Activated CD4-positive, alpha-beta T cell treated with anti-CD3 and anti-CD28 coated beads, Interleukin-10, Interleukin-2, amounts not matched to agents 100 ng/mL and 50 ng/mL, durations not matched to agents 16 hours and 8 hours (primary cell): ENCODE measurements around the gene INPP5D.

Experiments used
- DNase-seq: peaks from one replicate; pipeline ENCODE4 v3.0.0-alpha.2; 2020

INPP5D gene

DNA sequence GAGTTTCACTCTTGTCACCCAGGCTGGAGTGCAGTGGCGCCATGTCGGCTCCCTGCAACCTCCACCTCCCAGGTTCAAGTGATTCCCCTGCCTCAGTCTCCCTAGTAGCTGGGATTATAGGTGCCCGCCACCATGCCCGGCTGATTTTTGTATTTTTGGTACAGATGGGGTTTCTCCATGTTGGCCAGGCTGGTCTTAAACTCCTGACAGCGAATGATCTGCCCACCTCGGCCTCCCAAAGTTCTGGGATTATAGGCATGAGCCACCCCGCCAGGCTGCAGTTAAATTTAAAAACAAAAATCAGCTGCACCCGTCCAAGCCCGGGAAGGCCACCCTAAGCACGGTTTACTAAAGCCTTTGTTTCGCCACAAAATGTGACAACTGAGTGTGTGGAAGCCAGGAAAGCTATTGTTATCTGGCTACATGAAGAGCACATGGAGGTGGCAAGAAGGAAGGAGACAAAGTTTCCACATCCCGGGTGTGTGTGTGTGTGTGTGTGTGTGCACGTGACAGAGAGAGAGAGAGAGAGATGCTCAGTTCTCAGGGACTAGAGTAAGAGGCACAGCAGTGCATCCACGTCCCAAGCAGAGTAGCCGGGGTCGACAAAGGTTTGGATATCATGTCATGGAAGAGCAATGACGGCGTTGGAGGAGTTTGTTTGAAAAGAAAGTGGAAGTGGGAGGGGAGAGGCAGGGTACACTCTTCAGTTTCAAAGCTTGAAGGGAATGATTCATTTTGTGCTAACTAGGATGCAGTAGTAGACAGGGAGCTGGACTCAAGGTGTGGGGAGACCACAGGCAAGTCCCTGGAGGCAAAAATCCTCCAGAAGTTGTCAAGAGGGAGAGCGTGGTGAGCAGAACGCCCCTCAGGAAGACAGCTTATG, 20.1 kb downstream of the INPP5D start:
- peak; percentile 60 for DNase-seq

- no peak for DNase-seq
Measured at GRCh38 chr2:233080836-233081229, 20.7 kb downstream of the INPP5D start.

GRCh38 chr2:233081232-233081730, 21.1 kb downstream of the INPP5D start:
- peak; percentile 90 for DNase-seq

GRCh38 chr2:233081731-233082221, 21.6 kb downstream of the INPP5D start:
- no peak for DNase-seq

GRCh38 chr2:233082222-233082930, 22.2 kb downstream of the INPP5D start:
- DNase-seq, result peak; percentile 88

DNA sequence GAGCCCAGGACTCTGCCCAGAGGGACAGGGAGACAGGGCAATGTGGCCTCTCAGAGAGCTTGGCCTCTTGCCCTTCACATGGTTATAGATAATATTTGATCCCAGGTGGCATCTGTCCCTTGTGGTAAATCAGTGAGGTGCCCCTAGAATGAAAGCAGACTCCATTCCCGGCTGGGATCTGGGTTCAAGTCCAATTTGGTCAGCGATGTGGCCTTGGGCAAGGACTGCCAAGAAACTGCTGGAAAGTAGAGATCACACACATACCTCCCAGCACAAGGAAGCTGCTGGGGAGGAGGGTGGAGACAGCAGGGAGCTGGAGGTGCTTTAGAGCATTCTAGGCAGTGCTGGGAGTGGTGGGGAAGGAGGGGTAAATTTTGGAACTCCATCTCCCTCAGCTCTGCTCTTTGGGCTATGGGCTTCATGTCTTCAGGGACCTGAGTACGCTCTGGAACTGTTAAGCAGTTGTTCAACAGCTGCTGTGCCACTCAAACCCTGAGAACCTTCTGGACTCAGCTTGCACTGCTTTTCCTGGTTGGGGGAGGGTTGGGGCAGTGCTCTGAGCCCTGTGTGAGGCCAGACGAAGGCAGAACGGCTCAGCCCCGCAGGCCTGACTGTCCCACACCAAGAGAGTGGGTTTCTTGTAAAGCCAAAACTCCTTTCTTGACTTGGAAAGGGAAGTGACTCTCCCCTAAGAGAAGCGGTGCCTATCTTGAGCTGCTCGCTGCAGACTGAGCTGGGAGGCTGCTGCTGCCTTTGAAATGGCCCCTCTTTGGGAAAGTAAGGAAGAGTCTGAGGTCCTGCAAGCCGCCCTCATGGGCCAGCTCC, 23.0 kb downstream of the INPP5D start:
- no peak for DNase-seq

DNA sequence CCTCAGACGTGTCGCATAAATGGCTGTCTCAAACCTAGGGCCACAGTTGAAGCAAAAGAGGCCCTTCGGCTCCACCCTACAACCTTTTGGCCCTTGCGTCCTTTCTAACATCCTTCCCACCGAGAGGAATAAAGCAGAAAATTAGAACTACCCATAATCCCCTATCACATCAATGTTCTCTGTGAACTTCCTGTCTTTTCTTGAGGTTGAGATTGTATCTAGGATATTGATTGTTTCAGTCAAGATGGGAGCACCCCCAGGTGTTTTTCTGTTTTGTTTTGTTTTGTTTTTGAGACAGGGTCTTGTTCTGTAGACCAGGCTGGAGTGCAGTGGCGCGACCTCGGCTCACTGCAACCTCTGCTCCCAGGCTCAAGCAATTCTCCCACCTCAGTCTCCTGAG, 23.6 kb downstream of the INPP5D start:
- DNase-seq, result no peak

DNA sequence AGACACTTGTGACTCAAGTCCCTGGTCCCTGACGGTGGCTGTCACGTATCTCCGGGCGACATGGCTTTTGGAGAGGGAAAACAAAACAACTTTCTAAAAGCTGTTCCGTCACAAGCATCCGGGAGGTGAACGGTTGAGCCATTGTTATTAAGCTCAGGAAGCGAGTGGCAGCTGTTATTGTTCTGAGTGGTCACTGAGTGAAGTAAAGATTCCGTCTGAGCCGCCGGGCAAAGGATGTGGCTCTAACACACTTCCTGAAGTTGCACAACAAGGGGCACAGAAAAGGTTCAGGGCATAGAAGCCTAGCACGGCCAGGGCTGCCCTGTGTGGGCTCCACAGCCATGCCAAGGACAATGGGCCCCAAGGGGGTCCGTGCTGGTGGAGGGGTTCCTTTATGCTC, 24.3 kb downstream of the INPP5D start:
- peak; percentile 92 for DNase-seq

DNA sequence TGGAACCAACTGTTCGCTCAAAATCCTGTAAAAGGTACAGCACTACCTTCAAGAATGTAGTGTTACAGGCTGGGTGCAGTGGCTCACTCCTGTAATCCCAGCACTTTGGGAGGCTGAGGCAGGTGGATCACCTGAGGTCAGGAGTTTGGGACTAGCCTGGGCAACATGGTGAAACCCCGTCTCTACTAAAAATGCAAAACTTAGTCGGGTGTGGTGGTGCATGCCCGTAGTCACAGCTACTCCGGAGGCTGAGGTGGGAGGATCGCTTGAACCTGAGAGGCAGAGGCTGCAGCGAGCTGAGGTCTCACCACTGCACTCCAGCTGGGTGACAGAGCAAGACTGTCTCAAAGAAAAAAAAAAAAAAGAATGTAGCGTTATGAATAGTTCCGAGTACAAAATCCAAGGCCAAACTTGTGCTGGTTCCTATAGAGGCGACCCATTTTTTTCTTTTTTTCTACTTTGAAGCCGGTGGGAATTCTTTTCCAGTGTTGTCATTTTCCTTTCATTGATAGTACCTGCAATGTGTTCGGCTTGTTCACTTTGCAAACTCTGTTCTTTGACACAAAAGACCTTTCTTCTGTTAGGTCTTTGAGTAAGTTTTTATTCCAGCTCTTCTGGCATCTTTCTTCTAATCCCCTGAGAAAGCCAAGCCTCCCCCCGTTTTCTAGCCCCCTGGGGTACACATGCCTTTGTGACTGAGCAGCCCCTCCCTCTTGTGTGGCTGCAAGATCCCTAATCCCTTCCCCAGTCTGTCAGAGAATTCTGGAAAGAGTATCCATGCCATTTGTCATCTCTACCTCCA, 25.1 kb downstream of the INPP5D start:
- no peak for DNase-seq

DNA sequence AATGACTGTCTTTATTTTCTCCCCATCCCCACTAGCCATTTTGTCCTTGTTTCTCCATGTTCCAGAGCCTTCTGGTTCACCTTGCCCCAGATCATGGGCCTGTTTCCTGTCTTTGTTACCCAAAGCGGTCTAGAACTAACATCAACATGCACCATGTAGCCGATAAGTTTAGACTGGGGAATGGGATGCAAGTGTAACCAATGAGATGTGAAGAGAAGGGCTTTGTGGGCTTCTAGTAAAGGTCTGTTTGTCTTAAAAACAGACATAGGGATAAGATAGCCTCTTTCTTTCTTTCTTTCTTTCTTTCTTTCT, 25.7 kb downstream of the INPP5D start:
- no peak for DNase-seq

- no peak for DNase-seq
Measured at GRCh38 chr2:233087713-233088112, 27.6 kb downstream of the INPP5D start.

DNA sequence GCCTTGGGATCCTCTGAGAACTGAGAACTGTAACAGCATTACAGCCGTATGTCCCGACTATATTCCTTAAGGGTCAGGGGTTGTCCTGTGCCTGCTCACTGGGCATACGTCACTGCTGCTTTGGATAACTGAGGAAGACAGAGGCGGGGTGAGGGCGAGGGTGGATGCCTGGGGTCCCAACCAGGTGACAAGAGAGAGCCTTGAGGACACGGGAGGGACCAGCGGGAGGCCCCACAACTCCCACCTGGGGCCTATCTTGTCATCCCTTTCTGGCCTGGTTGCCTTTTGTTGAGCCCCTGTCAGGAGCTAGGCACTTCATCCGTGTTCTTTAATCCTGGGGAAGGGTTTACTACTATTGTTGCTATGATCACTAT, 28.8 kb downstream of the INPP5D start:
- DNase-seq, result no peak

DNA sequence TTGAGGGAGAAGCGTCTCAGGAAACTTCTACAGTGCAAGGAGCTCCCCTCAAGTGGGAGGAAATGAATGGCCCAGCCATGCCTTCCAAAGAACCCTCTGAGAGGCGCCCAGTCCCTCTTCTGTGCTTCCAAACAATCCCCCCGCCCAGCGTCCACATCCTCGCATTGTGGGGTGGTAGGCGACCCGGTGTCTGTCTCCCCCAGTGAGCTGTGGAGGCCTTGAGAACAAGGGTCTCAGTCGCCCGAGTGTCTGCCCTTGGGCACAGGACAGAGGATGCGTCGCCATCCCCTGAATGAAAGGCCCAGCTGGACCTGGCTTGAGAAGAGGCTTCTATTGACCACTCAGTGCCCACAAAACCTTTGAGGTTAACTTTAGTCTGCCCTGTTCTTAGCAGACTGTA, 29.7 kb downstream of the INPP5D start:
- DNase-seq, result no peak

DNA sequence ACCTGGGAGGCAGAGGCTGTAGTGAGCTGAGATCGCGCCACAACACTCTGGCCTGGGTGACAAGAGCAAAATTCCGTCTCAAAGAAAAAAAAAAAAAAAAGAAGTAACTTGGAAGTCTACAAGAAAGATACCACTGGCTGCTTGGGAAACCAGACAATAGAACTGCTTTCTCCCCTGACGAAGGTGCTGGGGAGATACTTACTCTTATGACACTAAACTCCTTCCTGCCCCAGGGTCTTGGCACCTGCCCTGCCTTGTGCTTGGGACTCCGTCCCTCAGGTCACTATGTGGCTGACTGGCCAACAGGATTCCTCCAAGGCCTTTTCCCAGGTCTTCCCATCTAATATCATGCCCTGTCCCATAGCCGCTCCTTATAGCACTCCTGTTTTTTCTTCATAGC, 30.7 kb downstream of the INPP5D start:
- no peak for DNase-seq

- no peak for DNase-seq
Measured at GRCh38 chr2:233091595-233092375, 31.6 kb downstream of the INPP5D start.

DNA sequence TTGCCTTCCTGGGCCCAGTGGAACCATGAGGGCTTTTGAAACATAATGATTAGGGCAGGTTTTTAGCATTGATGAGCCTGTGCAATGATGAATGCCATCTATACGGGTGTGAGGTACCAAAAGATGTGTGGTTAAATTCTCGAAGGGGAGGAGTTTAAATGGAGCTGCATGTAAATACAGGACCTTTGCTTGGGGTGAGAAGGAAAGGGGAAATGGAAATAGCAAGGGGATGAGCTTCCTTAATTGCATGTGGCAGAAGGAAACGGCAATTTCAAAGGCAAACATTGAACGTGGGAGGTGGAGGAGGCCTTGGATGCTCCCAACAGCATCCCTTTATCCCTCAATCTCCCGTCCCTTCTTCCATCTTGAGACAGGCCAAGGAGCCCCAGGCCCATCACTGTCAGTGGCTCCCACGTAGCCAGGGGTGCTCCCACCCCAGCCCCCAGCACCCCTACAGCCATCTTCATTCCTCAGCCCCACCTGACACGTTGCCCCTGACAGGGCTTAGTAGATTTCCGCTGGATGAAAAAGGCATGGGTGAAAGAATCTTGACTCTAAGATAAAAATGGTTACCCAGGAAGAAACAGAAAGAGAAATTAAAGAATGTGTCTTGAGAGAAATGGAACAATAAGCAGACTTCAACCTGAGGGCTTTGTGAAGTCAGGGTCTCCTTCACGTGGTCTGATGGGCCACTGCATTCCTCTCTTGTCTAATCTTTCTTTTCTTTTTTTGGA, 32.5 kb downstream of the INPP5D start:
- no peak for DNase-seq

DNA sequence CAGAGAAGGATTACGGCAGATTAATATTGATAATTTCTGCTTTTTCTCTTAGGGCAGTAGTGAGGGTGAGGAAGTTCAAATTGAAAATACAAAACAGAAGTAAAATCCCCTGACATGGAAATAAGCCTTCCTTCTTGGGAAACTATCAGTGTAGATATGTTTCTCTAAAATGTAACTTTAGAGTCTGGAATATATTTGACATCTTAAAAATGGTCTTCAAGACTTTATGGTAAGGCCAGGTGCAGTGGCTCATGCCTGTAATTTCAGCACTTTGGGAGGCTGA, 33.0 kb downstream of the INPP5D start:
- no peak for DNase-seq

GRCh38 chr2:233093721-233094120, 33.6 kb downstream of the INPP5D start:
- DNase-seq, result no peak

DNA sequence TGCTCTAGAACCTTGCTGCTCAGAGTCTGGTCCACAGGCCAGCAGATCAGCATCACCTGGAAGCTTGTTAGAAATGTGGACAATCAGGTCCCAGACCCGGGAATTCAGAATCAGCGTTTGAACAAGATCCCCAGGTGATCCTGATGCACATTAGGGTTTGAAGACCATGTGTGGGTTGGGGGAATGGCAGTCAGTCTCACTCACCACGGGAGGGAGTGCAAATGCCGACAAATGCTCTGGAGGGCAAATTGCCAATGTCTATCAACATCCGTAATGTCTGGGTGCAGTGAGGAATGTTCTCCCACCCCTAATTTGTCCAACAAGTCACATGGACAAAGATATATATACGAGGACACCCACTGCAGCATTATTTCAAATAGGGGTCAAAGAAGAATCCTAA, 34.5 kb downstream of the INPP5D start:
- DNase-seq, result no peak

DNA sequence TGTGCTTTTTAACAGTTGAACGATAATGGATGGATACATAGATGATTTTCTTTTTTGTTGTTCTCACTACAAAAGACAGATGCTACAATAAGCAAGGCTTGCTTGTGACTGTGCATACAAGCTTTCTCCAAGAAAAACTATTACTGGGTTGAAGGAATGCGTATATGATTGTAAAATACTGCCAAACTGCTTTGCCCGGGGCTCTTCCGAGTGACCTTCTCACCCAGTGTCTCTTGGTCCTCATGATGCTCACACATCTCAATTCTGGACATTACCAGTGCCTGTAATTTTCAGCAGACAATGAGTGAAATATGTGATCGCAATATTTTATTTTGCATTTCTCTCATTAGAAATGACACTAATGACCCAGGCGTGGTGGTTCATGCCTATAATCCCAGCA, 35.9 kb downstream of the INPP5D start:
- DNase-seq, result no peak

GRCh38 chr2:233098618-233099017, 38.5 kb downstream of the INPP5D start:
- DNase-seq, result no peak
